B cell (primary cell): ENCODE results near the gene ACTBL2. TPM values are rescaled to one million over a fixed set of nuclear protein-coding genes. Genes with fewer than 3 reads are reported as not detected.

Experiments used
- ATAC-seq: fragments of 200-7000 bp; cut with Tn5 transposase; one replicate; pipeline ENCODE4 v1.10.0; 2021; ENCODE audit warnings: low read depth, mild to moderate bottlenecking, moderate number of reproducible peaks, moderate library complexity
- CTCF ChIA-PET: fragments of 350-600 bp; sonication (Branson Sonifier 250); formaldehyde crosslinking; loops from one replicate; lab custom pipeline; 2021; ENCODE audit warnings: antibody characterized with exemption, inconsistent platforms; lab: Charles Lee
- POLR2A ChIA-PET: fragments of 350-600 bp; sonication (Branson Sonifier 250); formaldehyde crosslinking; loops from one replicate; lab custom pipeline; 2021; ENCODE audit warnings: antibody characterized with exemption; lab: Charles Lee
- DNase-seq: peaks from one replicate; pipeline ENCODE4 v3.0.0; 2013
- H2AFZ ChIP-seq: 2 replicates; pipeline ENCODE4 v1.6.1; 2012; ENCODE audit warnings: mild to moderate bottlenecking, low read depth, low read length; ENCODE audit not compliant: insufficient read depth, poor library complexity, severe bottlenecking
- H3K27ac ChIP-seq, 2 donors: 1 replicate in 1 of 2; 2 replicates in 1 of 2; pipeline ENCODE4 v1.5.1; 2012 to 2013; ENCODE audit warnings: low read length in 2 of 2, mild to moderate bottlenecking in 2 of 2, moderate library complexity in 1 of 2
- H3K27me3 ChIP-seq, 4 experiments: fragments of 200-600 bp in 1 of 4; sonication (generic) in 1 of 4; replicated peaks in 1 of 4; 1 replicate in 2 of 4; 2 replicates in 2 of 4; pipeline versions ENCODE4 v1.6.1 to v1.7.0; 2013 to 2016; ENCODE audit warnings: low read length in 3 of 4, mild to moderate bottlenecking in 2 of 4, mixed read lengths in 1 of 4, moderate library complexity in 1 of 4; ENCODE audit not compliant: insufficient read depth in 4 of 4, control insufficient read depth in 3 of 4; ENCODE audit errors: control extremely low read depth in 1 of 4
- H3K36me3 ChIP-seq, 2 experiments: replicated peaks in 1 of 2; 1 replicate in 1 of 2; 2 replicates in 1 of 2; pipeline versions ENCODE4 v1.6.1 to v1.7.1; 2013; ENCODE audit warnings: low read length in 1 of 2; ENCODE audit not compliant: insufficient read depth in 2 of 2, control insufficient read depth in 1 of 2; ENCODE audit errors: control extremely low read depth in 1 of 2, extremely low read depth in 1 of 2
- H3K4me1 ChIP-seq, 2 donors: fragments of 200-600 bp in 1 of 2; sonication (generic) in 1 of 2; 1 replicate in 1 of 2; 2 replicates in 1 of 2; pipeline versions ENCODE4 v1.5.1 to v1.6.1; 2013 to 2017; ENCODE audit warnings: low read length in 2 of 2; ENCODE audit not compliant: control insufficient read depth in 2 of 2, insufficient read depth in 2 of 2
- H3K4me2 ChIP-seq: replicated peaks from 2 replicates; pipeline ENCODE3; 2012; ENCODE audit warnings: mild to moderate bottlenecking, low read depth, low read length; ENCODE audit not compliant: poor library complexity, severe bottlenecking
- H3K4me3 ChIP-seq, 5 experiments: fragments of 200-600 bp in 1 of 5; sonication (generic) in 1 of 5; 1 replicate in 3 of 5; 2 replicates in 2 of 5; pipeline versions ENCODE4 v1.5.1 to v1.7.0; 2011 to 2016; ENCODE audit warnings: low read length in 4 of 5, mild to moderate bottlenecking in 4 of 5, low read depth in 2 of 5, control low read depth in 1 of 5, moderate library complexity in 1 of 5; ENCODE audit not compliant: insufficient read depth in 1 of 5; ENCODE audit errors: control extremely low read depth in 1 of 5, extremely low read depth in 1 of 5
- H3K79me2 ChIP-seq: fragments of 200-600 bp; sonication (generic); one replicate; pipeline ENCODE4 v1.6.0; 2016; ENCODE audit warnings: low read length; ENCODE audit not compliant: control insufficient read depth, insufficient read depth
- H3K9ac ChIP-seq: fragments of 200-600 bp; sonication (generic); 2 replicates; pipeline ENCODE4 v1.6.1; 2017; ENCODE audit warnings: mild to moderate bottlenecking, low read length, moderate library complexity
- H3K9me3 ChIP-seq, 3 donors: one replicate each; pipeline versions ENCODE4 v1.6.1 to v1.7.1; 2013; ENCODE audit warnings: low read length in 2 of 3; ENCODE audit not compliant: control insufficient read depth in 2 of 3, insufficient read depth in 1 of 3; ENCODE audit errors: control extremely low read depth in 1 of 3
- H4K20me1 ChIP-seq: 2 replicates; pipeline ENCODE4 v1.6.0; 2012; ENCODE audit warnings: mild to moderate bottlenecking, low read length; ENCODE audit not compliant: insufficient read depth, control insufficient read depth, poor library complexity, severe bottlenecking
- H3K27ac Mint-ChIP-seq: one replicate; pipeline ENCODE4 v1.8.0; 2021; ENCODE audit warnings: mixed read lengths
- H3K27me3 Mint-ChIP-seq: one replicate; pipeline ENCODE4 v1.8.0; 2021; ENCODE audit warnings: mixed read lengths
- H3K4me1 Mint-ChIP-seq: one replicate; pipeline ENCODE4 v1.8.0; 2021; ENCODE audit warnings: mixed read lengths
- H3K4me3 Mint-ChIP-seq: one replicate; pipeline ENCODE4 v1.8.0; 2021; ENCODE audit warnings: mixed read lengths
- H3K9me3 Mint-ChIP-seq: one replicate; pipeline ENCODE4 v1.8.0; 2022; ENCODE audit warnings: mixed read lengths; ENCODE audit not compliant: insufficient read depth
- CTCF ChIP-seq: fragments of 200-600 bp; IDR thresholded peaks from one replicate; pipeline ENCODE4 v1.8.0; 2022; ENCODE audit warnings: antibody characterized with exemption, mild to moderate bottlenecking
- EZH2 ChIP-seq: IDR thresholded peaks from 2 replicates; pipeline ENCODE4 v1.6.1; 2012; ENCODE audit warnings: borderline replicate concordance, low read depth, mild to moderate bottlenecking, moderate library complexity, low read length; ENCODE audit not compliant: insufficient read depth, poor library complexity, severe bottlenecking
- WGBS: methylation state at CpG from one replicate; pipeline ENCODE4 v1.1.5; 2013; ENCODE audit warnings: missing lambda C conversion rate; ENCODE audit not compliant: insufficient coverage; 5-methylcytosine and 5-hydroxymethylcytosine counted together
- intact Hi-C: fragments of 100-400 bp; cut with micrococcal nuclease; formaldehyde crosslinking; loops from one replicate; pipeline ENCODE4 v1.10.0; 2022
- polyA plus RNA-seq: library from polyadenylated mRNA; depleted of rRNA; stranded (reverse); fragments of >200 nt; gene quantifications from 2 replicates; pipeline ENCODE4 v1.2.3, GENCODE V29; 2012
- total RNA-seq, 2 donors: library from RNA; stranded (reverse); fragments of 120-200 nt in 1 of 2; gene quantifications; 1 replicate in 1 of 2; 2 replicates in 1 of 2; pipeline versions ENCODE4 v1.2.3 to v1.2.4, GENCODE V29; 2013 to 2022

The ACTBL2 gene
- total and polyA plus RNA-seq, 2 donors (not counting 1 experiment from before 2014, with no cell fraction given): not detected

GRCh38 chr5:57439601-57440000 is 43.0 kb downstream of the ACTBL2 start:
- CTCF ChIA-PET: no interaction called here
- no peaks in the 10 kb centered on the region for H3K79me2 ChIP-seq

More at GRCh38 chr5:57439601-57440000, 43.0 kb downstream of the ACTBL2 start:
- peaks cover 9% of the 10 kb centered on the region for H3K4me1 Mint-ChIP-seq
- DNase-seq (no peak), ATAC-seq (no peak)
- POLR2A ChIA-PET: no interaction called here
- no peak overlapping the region for H2AFZ ChIP-seq
- H3K4me3 ChIP-seq: no peak overlapping the region
- no peak overlapping the region for H3K27ac ChIP-seq
- peaks cover 13% of the 10 kb centered on the region for H3K27me3 Mint-ChIP-seq
- H3K27me3 ChIP-seq: no peaks in the 10 kb centered on the region
- no peak overlapping the region for H3K27ac Mint-ChIP-seq
- no peaks in the 10 kb centered on the region for H3K36me3 ChIP-seq
- H3K9me3 Mint-ChIP-seq: no peaks in the 10 kb centered on the region
- TF ChIP-seq EZH2 (no peak), CTCF (no peak)
- no peak overlapping the region for H3K4me3 Mint-ChIP-seq
- H4K20me1 ChIP-seq: no peaks in the 10 kb centered on the region
- no peak overlapping the region for H3K4me2 ChIP-seq
- peaks cover 4 to 12% of the 10 kb centered on the region in 2 donors for H3K4me1 ChIP-seq
- intact Hi-C loops: no loop called here
- WGBS: no CpG with 5 or more reads among the region's 2 CpGs
- H3K9ac ChIP-seq: no peak overlapping the region
- H3K9me3 ChIP-seq: no peaks in the 10 kb centered on the region
